Kidney (tissue), 14 donors: Measurements from ENCODE around the gene KIF22. TPM values are rescaled to one million over a fixed set of nuclear protein-coding genes. Genes with fewer than 3 reads are reported as not detected.

Experiments used
- DNase-seq, 5 donors: peaks; one replicate each; pipeline ENCODE4 v3.0.0-alpha.2; 2013 to 2020
- FAIRE-seq: peaks from 2 replicates; lab custom pipeline; 2012; peaks lifted over from hg19 to GRCh38; lab: Jason Lieb, UNC
- H3K27ac ChIP-seq, 2 donors: one replicate each; pipeline ENCODE4 v1.7.0; 2013; ENCODE audit warnings: low read depth in 2 of 2, low read length in 2 of 2, inconsistent platforms in 1 of 2
- H3K27me3 ChIP-seq: one replicate; pipeline ENCODE4 v1.7.1; 2013; ENCODE audit warnings: low read length, inconsistent platforms; ENCODE audit not compliant: control insufficient read depth, insufficient read depth
- H3K36me3 ChIP-seq, 3 donors: one replicate each; pipeline versions ENCODE4 v1.7.0 to v1.7.1; 2013; ENCODE audit warnings: low read length in 3 of 3, control low read depth in 1 of 3, inconsistent platforms in 1 of 3; ENCODE audit not compliant: insufficient read depth in 3 of 3, control insufficient read depth in 2 of 3
- H3K4me1 ChIP-seq, 3 donors: one replicate each; pipeline versions ENCODE4 v1.7.0 to v1.7.1; 2013; ENCODE audit warnings: low read length in 3 of 3, inconsistent platforms in 1 of 3, low read depth in 1 of 3; ENCODE audit not compliant: control insufficient read depth in 2 of 3, insufficient read depth in 2 of 3
- H3K4me3 ChIP-seq, 3 donors: one replicate each; pipeline versions ENCODE4 v1.7.0 to v1.8.1; 2013; ENCODE audit warnings: low read length in 3 of 3, control low read depth in 1 of 3, inconsistent platforms in 1 of 3
- H3K9ac ChIP-seq, 3 donors: one replicate each; pipeline versions ENCODE4 v1.7.0 to v1.7.1; 2013; ENCODE audit warnings: low read length in 3 of 3, control low read depth in 1 of 3, inconsistent platforms in 1 of 3
- H3K9me3 ChIP-seq, 3 donors: one replicate each; pipeline versions ENCODE4 v1.7.0 to v1.7.1; 2013; ENCODE audit warnings: low read length in 3 of 3, control low read depth in 1 of 3, inconsistent platforms in 1 of 3; ENCODE audit not compliant: control insufficient read depth in 2 of 3, insufficient read depth in 1 of 3
- intact Hi-C: fragments of 100-400 bp; cut with DNase I; formaldehyde crosslinking; loops from one replicate; pipeline ENCODE4 v1.11.1; 2022
- polyA plus RNA-seq: library from polyadenylated mRNA; stranded (reverse); fragments of 350-450 nt; fragmentation: Illumina TruSeq; extraction: RNeasy Lipid Tissue Mini Kit (QIAGEN cat#74804); gene quantifications from one replicate; pipeline ENCODE4 v1.2.3, GENCODE V29; 2014; ENCODE audit warnings: low read depth, low replicate concordance; ENCODE audit not compliant: insufficient read depth
- total RNA-seq: library from RNA; stranded (reverse); fragmentation: NEBNext Ultra II Directional; extraction: Animal tissue kit (Norgen Biotek cat#: 25700); gene quantifications from one replicate; pipeline ENCODE4 v1.2.1, GENCODE V29; 2021
- TF ChIP-seq, protein P1 (sequence below): IDR thresholded peaks from 3 replicates; pipeline ENCODE4 v1.5.1; 2012; ENCODE audit warnings: mild to moderate bottlenecking, moderate library complexity, borderline replicate concordance; ENCODE audit not compliant: insufficient read depth; ENCODE audit errors: extremely low read depth
- donor health status: control.
- donor health status: control.
- donor health status: control.
- donor health status: control.
- donor health status: control.
- donor health status: DM: yes; HTN: yes; CAD: no.
- donor health status: Normal renal cell carcinoma (clear cell type).

The KIF22 gene
- total and polyA plus RNA-seq, 2 donors from 2014 or later, result 32.3 to 42.9 TPM

DNA sequence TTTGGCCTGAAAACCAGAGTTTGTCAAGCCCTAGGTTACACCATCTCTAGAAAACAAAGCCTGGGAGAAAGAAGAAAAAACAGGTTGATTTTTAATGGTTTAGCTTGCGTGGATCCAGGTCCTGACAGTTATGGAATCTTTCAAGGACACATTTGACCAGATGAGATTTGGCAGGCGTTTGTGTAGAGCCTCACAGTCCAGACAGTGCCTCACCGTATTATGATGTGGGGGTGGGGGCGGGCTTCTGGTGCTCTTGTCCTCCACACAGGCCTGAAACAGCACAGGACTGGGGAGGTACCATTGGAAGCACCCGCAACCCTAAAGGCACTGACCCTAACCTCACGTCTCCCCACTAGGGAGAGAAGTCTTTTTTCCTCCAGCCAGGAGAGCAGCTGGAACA is 49.3 kb downstream of the KIF22 start:
- FAIRE-seq, result no peak
- H3K36me3 ChIP-seq, result peaks cover 0 to 58% (median 31%) of the 10 kb centered on the region in 3 donors
- H3K9me3 ChIP-seq, result no peaks in the 10 kb centered on the region
- intact Hi-C loops, result no loop called here
- no peak for DNase-seq
- no peak overlapping the region for H3K9ac ChIP-seq
- H3K4me1 ChIP-seq, result no peaks in the 10 kb centered on the region
- no peak overlapping the region for H3K4me3 ChIP-seq
- H3K27ac ChIP-seq, result no peak overlapping the region
- no peaks in the 10 kb centered on the region for H3K27me3 ChIP-seq
- TF ChIP-seq, protein P1, sequence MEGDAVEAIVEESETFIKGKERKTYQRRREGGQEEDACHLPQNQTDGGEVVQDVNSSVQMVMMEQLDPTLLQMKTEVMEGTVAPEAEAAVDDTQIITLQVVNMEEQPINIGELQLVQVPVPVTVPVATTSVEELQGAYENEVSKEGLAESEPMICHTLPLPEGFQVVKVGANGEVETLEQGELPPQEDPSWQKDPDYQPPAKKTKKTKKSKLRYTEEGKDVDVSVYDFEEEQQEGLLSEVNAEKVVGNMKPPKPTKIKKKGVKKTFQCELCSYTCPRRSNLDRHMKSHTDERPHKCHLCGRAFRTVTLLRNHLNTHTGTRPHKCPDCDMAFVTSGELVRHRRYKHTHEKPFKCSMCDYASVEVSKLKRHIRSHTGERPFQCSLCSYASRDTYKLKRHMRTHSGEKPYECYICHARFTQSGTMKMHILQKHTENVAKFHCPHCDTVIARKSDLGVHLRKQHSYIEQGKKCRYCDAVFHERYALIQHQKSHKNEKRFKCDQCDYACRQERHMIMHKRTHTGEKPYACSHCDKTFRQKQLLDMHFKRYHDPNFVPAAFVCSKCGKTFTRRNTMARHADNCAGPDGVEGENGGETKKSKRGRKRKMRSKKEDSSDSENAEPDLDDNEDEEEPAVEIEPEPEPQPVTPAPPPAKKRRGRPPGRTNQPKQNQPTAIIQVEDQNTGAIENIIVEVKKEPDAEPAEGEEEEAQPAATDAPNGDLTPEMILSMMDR, result no peak

DNA sequence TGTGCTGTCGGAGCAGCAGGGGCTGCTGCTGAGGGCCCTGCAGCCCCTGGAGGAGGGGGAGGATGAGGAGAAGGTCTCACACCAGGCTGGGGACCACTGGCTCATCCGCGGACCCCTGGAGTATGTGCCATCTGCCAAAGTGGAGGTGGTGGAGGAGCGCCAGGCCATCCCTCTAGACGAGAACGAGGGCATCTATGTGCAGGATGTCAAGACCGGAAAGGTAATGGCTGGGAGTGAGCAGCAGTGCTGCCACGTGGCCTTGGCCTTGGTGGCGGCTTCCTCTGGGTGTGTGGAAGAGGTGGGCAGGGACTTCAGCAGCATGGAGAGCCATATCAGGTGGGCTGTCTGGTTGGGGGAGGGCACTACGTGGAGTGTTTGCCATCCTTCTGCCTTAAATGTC is 49.7 kb downstream of the KIF22 start:
- TF ChIP-seq, protein P1, result no peak
- no peak overlapping the region for H3K27ac ChIP-seq
- no peaks in the 10 kb centered on the region for H3K4me1 ChIP-seq
- H3K9ac ChIP-seq, result no peak overlapping the region
- DNase-seq, result no peak
- intact Hi-C loops, result no loop called here
- FAIRE-seq, result no peak
- H3K36me3 ChIP-seq, result peaks cover 0 to 59% (median 31%) of the 10 kb centered on the region in 3 donors
- no peaks in the 10 kb centered on the region for H3K27me3 ChIP-seq
- H3K4me3 ChIP-seq, result no peak overlapping the region
- H3K9me3 ChIP-seq, result no peaks in the 10 kb centered on the region

DNA sequence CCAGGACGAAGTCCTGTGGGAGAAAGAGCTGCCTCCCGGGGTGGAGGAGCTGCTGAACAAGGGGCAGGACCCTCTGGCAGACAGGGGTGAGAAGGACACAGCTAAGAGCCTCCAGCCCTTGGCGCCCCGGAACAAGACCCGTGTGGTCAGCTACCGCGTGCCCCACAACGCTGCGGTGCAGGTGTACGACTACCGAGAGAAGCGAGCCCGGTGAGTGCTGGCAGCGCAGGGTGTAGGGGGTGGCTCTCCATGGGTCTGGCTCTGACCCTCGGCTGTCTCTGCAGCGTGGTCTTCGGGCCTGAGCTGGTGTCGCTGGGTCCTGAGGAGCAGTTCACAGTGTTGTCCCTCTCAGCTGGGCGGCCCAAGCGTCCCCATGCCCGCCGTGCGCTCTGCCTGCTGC is 51.1 kb downstream of the KIF22 start:
- H3K9me3 ChIP-seq, result no peaks in the 10 kb centered on the region
- H3K36me3 ChIP-seq, result peaks cover 0 to 67% (median 40%) of the 10 kb centered on the region in 3 donors
- DNase-seq (no peak), FAIRE-seq (no peak)
- intact Hi-C loops, result no loop called here
- H3K27me3 ChIP-seq, result no peaks in the 10 kb centered on the region
- H3K9ac ChIP-seq, result no peak overlapping the region
- TF ChIP-seq, protein P1, result no peak
- no peak overlapping the region for H3K4me3 ChIP-seq
- H3K4me1 ChIP-seq, result no peaks in the 10 kb centered on the region
- H3K27ac ChIP-seq, result no peak overlapping the region
